Stimulated activated CD8-positive, alpha-beta memory T cell treated with anti-CD3 and anti-CD28 coated beads, Interleukin-12 subunit alpha, Interleukin-12 subunit beta, amount 100 ng/mL, for 24 hours (primary cell): ENCODE measurements around the gene FBXL17.

Experiments used
- DNase-seq: peaks from one replicate; pipeline ENCODE4 v3.0.0-alpha.2; 2020; ENCODE audit errors: extremely low read depth

The FBXL17 gene

DNA sequence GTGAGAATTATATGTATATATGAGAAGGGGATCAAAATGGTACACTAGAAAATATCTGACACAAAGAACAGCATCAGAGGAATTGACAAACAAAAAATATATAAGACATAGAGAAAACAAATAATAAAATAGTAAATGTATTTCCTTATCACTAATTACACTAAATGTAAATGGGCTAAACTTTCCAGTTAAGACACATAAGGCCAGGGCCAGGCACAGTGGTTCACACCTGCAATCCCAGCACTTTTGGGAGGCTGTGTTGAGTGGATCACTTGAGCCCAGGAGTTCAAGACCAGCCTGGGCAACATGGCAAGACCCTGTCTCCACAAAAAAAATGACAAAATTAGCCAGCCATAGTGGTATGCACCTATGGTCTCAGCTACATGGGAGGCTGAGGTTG is 8.5 kb downstream of the FBXL17 start:
- no peak for DNase-seq

DNA sequence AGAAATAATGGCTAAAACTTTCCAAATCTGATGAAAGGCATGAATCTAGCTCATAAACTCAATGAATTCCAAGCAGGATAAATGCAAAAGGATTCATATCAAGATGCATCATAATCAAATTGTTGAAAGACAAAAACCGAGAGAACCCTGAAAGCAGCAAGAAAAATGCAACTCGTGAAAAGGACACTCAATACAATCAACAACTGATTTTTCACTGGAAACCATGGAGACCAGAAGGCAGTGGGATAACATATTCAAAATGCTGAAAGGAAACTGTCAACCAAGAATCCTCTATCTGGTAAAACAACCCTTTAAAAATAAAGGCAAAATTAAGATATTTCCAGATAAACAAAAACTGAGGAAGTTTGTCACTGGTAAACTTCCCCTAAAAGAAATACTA is 9.5 kb downstream of the FBXL17 start:
- DNase-seq, result no peak

DNA sequence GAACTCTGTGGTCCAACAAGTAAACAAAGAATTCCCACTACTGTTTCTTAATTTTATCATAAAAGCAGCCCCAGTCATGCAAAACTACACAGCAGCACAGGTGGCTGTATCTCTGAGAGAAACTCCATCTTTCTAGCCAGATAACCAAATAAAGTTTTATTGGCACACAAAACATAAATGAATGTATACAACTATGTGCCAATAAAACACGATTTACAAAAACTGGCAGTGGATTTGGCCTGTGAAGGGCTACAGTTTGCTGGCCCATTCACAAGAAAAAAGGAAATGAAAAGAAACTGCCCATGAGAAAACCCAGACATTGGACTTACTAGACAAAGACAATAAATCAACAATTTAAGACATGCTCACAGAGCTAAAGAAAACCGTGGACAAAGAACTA is 10.6 kb downstream of the FBXL17 start:
- DNase-seq, result no peak

DNA sequence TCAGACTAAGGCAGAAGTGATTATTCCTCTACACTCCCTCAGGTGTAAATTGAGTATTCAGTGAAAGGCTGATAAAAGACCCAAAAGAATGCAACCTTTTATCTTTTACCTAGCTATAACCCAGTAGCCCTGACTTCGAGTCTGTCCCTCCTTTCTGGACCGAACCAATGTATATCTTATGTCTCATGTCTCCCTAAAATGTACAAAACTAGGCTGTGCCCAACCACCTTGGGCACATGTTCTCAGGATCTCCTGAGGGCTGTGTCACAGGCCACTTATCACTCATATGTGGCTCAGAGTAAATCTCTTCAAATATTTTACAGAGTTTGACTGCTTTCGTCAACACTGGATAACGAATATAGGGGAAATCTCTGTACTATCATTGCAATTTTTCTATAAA is 12.7 kb downstream of the FBXL17 start:
- DNase-seq, result no peak

DNA sequence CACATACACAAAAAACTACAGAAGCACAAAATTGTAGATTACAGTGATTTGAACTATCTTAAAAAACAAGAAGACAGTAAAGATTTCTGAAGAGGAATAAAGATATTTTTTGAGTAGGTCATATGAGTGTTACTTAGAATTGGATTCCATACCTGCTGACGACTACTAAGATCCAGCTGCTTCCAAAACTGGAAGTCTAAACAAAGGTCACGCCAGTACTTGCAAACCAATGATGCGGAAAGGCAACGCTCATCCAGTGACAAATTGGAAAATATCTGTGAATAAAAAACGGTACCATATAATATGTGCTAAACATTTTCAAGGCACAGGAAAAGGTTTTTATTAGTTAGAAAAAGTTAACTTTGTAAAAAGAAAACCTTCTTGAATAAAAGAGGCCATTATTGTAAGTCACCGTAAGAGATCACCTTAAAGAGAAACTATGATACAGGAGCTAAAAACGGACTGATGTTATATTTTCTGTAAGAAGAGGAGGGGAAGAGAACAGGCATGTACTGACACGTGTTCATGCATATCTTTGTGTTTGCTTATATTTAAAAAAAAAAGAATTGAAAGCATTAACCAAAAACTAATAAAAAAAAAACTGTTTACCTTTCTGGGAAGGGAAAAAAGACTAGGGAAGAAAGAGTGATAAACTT is 14.1 kb downstream of the FBXL17 start:
- DNase-seq, result no peak

DNA sequence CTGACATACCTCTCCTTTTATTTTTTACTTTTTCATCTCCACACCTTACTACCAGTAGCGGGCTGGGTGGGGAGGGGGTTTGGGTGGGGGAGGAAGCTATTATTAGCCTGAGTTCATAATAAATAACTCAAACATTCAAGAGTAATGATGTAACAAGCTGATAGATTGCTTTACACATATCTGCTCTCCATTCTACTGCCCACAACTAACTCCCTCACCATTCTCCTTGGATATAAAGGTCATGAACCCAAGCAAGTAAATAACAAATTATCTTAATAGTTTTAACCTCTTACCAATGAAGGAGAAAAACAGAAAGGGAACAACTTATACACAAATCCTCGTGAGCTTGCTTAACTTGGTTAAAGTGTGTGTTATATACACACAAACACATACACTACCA is 15.4 kb downstream of the FBXL17 start:
- DNase-seq, result no peak

DNA sequence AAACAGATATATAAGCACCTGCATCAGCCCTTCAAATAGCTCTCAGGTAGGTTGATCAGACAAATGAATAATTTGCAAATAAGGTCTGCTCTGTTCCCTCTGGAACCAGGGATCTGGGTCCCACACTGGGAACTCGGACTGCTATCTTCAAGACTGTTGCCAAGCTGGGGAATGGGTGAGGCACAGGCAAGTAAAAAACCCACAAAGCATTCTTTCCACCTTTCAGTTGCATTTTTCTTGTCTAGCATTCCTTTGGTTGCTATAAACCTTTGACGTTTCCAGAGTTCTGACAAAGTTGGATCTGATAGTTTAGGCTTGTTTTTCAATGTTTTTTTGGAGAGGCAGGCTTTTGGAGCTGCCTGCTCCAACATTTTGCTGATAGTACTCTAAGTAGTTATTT is 20.1 kb downstream of the FBXL17 start:
- DNase-seq, result no peak

DNA sequence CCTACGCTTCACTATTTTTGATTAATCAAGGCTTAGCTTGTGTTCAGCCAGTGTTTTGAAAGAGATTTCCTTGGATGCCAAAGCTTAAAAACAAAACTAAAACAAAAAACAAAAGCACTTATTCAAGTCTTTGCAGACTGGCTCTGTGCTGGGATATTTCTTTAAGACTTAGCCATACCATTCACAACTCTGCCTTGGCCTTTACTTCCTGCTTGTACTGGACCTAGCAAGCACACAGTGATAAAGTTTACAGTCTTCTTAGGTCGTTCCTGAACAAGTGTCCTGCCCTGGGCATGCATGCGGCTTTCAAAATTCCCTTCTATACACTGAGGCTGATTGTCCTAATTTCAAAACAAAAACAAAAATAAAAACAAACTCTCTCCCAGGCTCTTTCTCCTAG is 20.7 kb downstream of the FBXL17 start:
- no peak for DNase-seq

DNA sequence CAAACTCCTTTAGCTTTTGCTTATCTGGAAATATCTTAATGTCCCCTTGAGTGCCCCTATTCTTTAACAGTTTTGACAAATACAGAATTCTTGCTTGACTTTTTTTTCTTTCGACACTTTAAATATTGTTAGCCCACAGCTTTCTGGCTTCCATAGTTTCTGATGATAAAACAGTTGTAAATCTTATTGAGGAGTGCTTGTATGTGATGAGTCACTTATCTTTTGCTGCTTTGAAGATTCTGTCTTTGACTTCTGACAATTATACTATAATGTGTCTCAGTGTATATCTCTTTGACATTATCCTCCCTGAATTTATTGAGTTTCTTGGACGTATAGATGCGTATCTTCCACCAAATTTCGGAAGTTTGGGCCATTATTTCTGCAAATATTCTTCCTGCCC is 21.6 kb downstream of the FBXL17 start:
- no peak for DNase-seq

DNA sequence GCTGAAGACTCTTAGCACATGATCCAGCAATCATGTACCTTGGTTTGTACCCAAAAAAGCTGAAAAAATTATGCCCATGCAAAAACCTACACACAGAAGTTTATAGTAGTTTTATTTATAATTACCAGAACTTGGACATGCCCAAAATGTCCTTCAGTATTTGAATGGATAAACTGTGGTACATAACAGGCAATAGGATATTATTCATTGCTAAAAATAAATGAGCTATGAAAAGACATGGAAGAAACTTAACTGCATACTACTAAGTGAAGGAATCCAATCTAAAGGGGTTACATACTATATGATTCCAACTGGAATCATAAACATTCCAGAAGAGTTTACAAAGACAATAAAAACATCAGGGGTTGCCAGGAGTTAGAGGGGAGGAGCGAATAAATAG is 25.6 kb downstream of the FBXL17 start:
- no peak for DNase-seq

DNA sequence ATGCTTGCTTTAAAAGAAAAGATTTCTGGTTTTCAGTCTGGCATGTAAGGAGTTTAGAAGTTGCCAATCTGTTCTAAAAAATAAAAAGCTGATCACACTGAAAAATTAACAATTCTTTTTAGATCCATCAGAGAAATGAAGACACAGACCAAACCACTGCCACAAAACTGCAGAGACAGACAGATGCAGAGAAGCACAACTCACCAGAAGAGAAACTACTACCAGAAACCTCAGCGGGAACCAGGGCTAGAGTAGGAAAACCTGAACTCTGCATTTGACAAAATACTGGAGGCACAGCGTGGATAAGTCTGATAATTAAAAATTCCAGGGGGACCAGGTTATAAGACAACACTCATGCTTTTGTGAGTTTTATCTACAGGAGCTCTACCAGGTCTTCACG is 28.8 kb downstream of the FBXL17 start:
- no peak for DNase-seq

DNA sequence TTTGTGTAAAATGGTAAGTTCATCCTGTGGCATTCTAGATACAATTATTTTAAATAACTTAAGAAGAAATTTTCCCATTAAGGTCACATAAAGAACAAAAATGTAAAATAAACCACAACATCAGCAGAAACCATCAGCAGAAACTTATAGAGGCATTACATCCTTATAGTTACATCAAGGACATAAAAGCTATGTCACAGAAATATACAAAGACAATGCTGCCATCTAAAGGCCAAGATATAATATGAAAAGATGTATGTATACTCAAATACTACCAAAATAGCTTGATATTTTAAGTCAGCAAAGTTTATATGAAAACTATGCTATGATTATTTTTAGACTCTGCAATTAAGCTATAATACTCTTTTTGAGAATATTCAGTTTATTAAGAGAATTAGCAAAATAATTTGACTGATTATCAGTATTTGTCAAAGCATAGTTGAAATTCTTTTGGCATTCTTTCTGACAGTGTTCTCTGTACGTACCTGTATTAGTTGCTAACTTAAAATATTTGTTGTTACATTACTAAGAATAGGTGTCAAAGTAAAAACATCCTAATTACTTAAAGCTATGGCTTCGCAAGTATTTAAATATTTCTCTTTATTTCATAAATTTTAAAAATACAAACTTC is 36.2 kb downstream of the FBXL17 start:
- no peak for DNase-seq

DNA sequence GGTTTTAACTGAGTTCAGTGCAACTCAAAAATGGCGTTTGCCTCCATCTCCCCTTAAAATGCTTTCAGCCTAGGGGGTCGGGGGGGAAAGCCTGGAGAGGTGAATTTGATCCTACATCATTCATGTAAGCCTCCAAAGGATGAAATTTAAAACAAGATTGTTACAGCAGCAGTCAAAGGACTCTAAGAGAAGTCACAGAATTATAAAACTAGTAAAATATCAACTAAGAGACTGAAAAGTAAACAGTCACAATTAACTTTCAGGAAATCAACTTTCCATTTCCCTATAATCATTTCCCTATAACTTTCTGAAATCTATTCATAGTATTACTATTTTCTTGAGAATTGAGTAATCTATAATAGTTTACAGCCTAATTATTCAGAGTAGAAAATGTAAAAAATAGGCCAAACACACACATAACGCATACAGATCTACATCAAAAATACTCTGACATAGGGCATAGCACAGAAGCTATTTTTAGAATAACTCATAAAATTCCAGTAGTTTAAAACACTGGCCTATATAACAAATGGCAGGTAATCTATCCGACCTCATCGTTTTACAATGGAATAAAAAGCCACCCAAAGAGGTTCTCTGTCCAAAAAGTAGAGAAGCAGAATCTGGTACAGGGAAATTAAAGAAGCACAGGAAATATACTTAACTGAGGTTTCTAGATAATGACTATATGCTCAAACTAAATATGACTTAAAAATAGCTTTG is 37.6 kb downstream of the FBXL17 start:
- no peak for DNase-seq

DNA sequence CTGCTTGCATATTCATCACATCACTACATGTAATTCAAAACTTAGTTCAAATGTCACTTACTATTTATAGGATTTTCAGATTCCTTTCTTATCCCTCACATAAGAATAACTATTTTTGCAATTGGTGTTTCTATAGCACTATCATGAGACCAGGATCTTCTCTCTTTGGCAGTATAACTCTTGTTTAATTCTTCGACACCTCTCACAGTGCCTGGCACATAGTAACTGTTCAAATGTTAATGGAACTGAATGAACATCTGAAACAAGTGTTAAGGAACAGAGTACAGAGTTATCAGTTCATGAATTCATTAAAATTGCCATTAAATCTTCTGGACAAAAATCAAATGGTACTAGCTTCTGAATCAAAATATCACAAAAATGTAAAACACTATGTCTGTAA is 40.0 kb downstream of the FBXL17 start:
- DNase-seq, result no peak

DNA sequence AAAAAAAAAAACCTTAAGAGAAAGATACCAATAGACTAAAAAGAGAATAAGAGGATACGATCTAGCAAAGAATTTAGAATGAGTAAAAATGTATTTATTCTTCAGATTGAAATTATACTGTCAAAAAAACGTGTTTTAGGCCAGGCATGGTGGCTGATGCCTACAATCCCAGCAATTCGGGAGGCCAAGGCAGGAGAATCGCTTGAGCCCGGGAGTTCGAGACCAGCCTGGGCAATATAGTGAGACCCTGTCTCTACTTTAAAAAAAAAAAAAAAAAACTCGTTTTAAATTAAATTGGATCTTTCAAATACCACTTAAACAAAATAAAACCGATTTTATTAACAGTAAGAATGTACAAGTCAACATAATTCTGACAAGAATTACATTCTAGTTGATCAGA is 41.8 kb downstream of the FBXL17 start:
- no peak for DNase-seq

DNA sequence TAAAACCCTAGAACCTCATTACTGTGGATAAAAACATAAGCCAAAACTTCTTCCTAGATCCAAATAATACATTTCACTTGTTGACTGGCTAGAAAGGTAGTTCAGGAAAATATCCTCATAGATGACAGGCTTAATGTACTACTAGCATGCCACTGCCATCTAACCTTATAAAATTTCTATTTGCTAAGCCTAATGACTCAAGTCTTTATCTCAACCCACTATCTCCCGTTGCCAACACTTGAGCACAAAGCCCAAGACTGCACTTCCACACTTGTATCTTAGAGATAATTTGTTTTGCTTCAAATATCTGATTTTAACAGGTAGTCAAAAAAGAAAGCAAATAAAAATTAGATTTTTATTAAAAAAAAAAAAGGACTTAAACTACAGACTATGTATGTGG is 42.7 kb downstream of the FBXL17 start:
- no peak for DNase-seq

DNA sequence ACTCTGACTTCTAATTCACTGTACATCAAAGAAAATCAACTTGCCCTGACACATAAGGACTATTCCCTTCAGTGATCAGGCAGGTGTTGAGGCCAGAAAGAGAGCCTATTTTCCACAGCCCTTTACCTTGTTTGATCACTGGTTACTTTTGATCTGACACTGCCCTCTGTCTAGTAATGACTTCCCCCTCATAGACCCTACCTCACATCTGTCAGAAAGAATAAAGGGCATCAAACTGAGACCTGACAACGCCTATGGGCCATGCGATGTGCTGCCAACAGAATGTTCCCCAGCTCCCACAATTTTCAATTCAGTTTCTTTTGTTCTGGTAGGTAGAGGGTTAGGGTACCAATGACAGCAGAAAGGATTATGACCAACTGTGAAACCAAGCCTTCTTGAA is 47.7 kb downstream of the FBXL17 start:
- DNase-seq, result no peak

DNA sequence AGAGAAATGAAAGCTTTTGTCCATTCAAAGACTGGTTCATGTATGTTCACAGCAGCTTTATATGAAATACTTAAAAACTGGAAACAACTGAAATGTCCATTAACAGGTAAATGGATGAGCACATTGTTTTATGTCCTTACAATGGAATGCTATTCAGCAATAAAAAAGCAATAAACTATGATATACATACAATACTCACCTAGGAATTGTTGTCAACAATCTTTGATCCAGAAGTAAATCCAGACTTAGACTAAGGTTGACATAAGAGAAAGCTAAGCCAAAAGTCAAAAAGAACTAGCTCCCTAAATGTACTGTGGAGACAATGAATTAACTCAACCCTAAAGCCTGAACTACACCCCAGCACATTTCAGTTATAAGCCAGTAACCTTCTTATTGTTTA is 54.9 kb downstream of the FBXL17 start:
- DNase-seq, result no peak

DNA sequence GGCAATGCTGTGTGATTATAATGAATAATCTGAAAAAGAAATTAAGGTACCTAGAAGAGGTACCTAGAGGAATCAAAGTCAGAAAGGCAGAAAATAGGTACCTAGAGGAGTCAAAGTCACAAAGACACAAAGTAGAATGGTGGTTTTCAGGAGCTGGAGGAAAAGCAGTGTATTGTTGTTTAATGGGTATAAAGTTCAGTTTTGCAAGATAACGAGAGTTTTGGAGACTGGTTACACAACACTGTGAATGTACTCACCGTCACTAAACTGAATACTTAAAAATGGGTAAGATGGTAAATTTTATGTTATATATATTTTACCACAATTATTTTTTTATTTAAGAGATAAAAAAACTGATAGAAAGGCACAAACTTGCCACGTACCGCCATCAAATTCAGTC is 57.0 kb downstream of the FBXL17 start:
- no peak for DNase-seq

DNA sequence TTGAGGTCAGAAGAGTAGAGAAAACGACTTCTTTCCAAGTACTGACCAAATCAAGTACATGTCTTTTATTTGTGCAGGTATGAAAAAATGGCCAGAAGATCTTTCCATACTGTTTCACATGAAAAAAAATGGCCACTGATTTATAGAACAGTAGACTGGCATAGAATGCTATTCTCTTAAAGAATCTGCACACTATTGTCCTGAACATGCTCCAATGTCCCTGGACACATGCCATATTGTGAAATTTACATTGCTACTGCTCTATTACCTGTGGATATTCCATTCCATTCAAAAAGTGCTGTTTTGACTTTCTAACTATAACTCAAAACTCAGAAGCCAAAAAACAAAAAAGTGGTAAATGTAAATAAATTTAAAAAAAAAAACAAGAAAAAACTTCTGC is 60.6 kb downstream of the FBXL17 start:
- no peak for DNase-seq

DNA sequence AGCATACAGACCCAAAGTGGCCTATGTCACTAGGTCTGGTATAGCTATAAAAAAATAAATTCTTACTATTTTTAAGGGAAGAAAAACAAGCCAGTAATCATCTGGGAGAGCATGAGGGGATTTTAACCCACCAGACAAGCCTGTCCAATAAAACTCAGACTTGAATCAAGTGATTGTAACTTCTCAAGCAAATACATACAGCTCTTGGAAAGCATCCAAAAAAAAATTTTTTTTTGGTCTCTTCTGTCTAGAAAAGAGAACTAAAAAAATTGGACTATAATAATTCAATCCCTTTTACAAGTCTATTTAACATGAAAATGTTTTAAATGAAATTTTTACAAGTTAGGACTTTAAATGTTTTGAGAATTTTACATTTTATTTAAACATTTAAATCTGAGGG is 61.7 kb downstream of the FBXL17 start:
- no peak for DNase-seq

DNA sequence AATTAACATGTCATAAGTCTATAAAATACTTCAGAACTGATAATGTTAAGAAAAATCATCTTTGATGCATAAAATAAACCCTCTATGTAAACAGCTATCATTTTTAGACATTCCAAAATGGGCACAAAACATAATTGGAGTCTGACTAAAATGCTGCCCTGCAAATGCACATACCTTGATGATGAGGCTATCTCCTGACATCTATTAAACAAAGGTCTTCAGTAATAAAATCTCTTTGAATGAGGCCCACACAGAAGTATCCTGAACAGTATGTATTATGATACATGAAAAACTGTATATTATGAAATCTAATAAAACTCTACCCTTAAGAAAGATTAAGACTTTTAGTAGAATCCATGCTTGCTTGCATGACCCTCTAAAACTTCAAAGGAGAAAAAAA is 66.1 kb downstream of the FBXL17 start:
- no peak for DNase-seq

DNA sequence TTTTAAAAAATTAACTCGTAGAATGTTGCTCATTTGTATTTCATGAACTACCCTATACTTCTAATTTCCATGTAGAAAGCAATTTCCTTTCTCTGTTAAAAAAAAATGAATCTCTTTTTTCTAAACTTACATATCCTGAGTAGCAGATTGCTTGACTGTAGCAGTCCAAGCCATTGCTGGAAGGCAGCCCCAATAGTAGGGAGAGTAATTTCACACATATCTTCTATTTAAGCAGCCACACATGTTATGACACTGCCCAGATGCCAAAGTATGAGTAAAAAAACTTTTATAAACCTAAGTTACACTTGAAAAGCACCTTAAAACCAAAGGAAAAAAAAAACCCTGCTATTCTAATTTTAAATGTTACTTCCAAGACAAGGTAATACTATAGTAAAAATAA is 69.6 kb downstream of the FBXL17 start:
- DNase-seq, result no peak

DNA sequence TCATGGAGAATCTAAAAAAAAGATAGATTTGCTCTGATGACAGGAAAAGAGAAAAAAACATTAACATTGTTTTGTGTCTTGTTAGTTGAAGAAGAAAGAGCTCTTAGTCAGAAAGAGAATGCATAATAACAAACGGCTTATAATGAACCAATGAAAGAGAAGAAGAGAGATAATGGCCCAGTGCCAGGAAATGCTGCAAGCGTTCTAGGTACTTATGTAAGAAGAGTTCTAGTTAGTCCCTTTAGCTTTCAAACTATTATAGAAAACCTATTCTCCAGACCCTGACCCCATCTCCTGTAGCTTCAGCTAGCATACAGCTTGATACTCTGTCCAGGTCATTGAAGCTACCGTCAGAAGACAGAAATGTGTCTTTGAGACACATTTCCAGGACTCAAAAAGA is 70.2 kb downstream of the FBXL17 start:
- no peak for DNase-seq
